RWPE1 (cell line): ENCODE results near the gene TPCN2.
"Not testable (repeated sequence)": the region's sequence is repeated elsewhere in the genome, so short reads cannot be mapped to it uniquely, and the experiment has no call there.

Experiments used
- CTCF ChIA-PET: fragments of 350-600 bp; sonication (Branson Sonifier 250); formaldehyde crosslinking; extraction: SDS; loops from one replicate; lab custom pipeline; 2021; lab: Yijun Ruan, JAX
- POLR2A ChIA-PET: fragments of 400-600 bp; formaldehyde crosslinking; extraction: SDS; loops from one replicate; lab custom pipeline; 2020; ENCODE audit warnings: antibody characterized with exemption; ENCODE audit not compliant: low non-redundant PET; lab: Yijun Ruan, JAX
- DNase-seq: peaks from one replicate; pipeline ENCODE4 v3.0.0; 2012; ENCODE audit warnings: low spot score
- H3K27ac ChIP-seq: fragments of 450-650 bp; 2 replicates; pipeline ENCODE4 v1.5.1; 2017
- TF ChIP-seq, protein P1 (sequence below): fragments of 450-650 bp; conservative IDR thresholded peaks from 2 replicates; pipeline ENCODE4 v1.5.1; 2017; ENCODE audit warnings: low read depth, mild to moderate bottlenecking

The TPCN2 gene

DNA sequence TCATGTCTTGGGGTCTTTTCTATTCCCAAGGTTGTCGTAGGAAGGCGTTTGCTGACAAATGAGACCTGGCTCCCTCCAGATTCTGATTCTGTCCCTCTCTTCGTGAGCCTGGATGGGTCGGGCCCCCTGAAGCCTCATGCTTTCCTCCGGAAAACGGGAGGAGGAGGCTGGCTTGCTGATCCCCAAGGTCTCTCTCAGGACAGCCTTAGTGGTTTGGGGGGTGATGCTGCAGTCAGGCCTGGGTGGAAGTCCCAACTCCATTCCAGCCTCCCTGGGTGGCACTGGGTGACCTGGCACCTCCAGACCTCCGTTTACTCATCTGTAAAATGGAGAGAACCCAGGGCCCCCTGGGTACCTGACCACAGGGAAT, 83.6 kb downstream of the TPCN2 start:
- CTCF ChIA-PET, result interaction anchor here (0.5 to 1.6 kb wide), 21 partner anchors 8 to 523 kb away, joined by 3 to 9 read pairs (median 4); no protein-coding TSS in a partner anchor
- TF ChIP-seq, protein P1, sequence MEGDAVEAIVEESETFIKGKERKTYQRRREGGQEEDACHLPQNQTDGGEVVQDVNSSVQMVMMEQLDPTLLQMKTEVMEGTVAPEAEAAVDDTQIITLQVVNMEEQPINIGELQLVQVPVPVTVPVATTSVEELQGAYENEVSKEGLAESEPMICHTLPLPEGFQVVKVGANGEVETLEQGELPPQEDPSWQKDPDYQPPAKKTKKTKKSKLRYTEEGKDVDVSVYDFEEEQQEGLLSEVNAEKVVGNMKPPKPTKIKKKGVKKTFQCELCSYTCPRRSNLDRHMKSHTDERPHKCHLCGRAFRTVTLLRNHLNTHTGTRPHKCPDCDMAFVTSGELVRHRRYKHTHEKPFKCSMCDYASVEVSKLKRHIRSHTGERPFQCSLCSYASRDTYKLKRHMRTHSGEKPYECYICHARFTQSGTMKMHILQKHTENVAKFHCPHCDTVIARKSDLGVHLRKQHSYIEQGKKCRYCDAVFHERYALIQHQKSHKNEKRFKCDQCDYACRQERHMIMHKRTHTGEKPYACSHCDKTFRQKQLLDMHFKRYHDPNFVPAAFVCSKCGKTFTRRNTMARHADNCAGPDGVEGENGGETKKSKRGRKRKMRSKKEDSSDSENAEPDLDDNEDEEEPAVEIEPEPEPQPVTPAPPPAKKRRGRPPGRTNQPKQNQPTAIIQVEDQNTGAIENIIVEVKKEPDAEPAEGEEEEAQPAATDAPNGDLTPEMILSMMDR, result no peak
- POLR2A ChIA-PET, result interaction anchor here (0.5 kb wide), 1 partner anchor 234 kb away, joined by 3 read pairs; no protein-coding TSS in a partner anchor
- H3K27ac ChIP-seq, result peak overlapping the region; percentile 31; the same call in 1 of the 2 replicates
- DNase-seq, result no peak

- no peak overlapping the region for H3K27ac ChIP-seq
- TF ChIP-seq, protein P1, result no peak
- CTCF ChIA-PET, result interaction anchor here (0.6 kb wide), 1 partner anchor 240 kb away, joined by 3 read pairs; no protein-coding TSS in a partner anchor
- POLR2A ChIA-PET, result no interaction called here
- DNase-seq, result no peak
Observed at GRCh38 chr11:69133251-69133650, 84.5 kb downstream of the TPCN2 start.

DNA sequence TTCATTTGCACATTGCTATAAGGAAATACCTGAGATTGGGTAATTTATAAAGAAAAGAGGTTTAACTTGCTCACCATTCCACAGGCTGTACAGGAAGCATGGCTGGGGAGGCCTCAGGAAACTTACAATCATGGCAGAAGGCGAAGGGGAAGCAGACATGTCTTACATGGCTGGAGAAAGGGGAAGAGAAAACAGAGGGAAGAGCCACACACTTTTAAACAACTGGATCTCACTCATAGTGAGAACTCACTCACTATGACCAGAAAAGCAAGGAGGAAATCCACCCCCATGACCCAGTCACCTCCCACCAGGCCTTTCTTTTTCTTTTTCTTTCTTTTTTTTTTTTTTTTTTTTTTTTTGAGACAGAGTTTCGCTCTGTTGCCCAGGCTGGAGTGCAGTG, 85.5 kb downstream of the TPCN2 start:
- H3K27ac ChIP-seq, POLR2A ChIA-PET, DNase-seq, CTCF ChIA-PET: not testable (repeated sequence)

DNA sequence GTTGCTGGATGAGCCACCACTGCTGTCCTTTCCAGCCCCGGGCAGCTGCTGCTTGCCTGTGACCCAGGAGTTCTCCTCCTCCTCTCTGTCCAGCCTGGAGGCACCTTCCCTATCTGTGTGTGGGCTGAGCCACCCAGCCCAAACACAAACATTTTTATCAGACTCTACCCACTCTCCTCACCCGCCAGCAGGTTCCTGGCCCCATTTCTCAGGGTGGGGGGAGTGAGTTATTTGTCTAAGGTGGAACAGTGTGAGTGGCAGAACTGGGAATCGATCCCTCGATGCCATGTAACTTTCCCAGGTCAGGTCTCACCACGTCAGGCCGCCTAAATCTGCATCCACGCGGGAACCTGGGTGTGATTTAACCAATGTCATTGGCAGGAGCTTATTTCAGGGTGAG, 86.2 kb downstream of the TPCN2 start:
- CTCF ChIA-PET, result no interaction called here
- no peak for DNase-seq
- POLR2A ChIA-PET, result no interaction called here
- no peak overlapping the region for H3K27ac ChIP-seq
- TF ChIP-seq, protein P1, result no peak

DNA sequence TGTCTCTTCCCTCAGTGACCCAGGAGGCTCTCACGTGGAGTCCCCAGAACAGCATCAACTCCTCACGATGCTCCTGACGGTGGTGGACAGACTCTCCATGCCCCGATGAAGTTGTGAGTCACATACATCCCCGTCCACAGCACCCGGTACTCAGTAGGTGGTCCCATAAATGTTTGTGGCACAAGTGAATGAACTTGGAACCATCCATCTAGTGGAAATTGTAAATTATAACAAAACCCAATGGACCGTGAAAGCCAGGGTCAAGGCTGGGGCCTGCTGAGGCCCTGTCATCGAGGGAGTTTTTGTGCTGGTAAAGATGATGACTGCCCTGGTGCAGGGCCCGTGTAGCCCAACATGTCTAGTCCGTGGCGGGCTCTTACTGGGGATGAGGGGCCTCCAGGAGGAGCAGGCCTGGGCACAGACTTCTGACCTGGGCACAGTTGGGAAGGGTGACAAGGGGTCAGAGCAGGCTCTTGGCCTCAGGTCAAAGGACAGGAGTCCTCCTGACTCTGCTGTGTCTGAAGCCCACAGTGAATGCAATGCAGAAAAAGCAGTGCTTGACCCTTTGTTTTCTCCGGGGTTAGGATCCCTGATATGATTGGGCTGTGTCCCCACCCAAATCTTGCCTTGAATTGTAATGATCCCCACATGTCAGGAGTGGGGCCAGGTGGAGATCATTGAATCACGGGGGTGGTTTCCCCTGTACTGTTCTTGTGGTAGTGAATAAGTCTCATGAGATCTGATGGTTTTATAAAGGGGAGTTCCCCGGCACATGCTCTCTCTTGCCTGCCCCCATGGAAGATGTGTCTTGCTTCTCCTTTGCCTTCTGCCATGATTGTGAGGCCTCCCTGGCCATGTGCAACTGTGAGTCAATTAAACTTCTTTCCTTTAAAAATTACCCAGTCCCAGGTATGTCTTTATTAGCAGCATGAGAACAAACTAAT, 87.0 kb downstream of the TPCN2 start:
- no peak overlapping the region for H3K27ac ChIP-seq
- DNase-seq, result no peak
- ChIA-PET CTCF (no interaction called here), POLR2A (no interaction called here)
- TF ChIP-seq, protein P1, result no peak

- CTCF ChIA-PET, result no interaction called here
Observed at GRCh38 chr11:69136471-69136870, 87.7 kb downstream of the TPCN2 start.

More at GRCh38 chr11:69136471-69136870, 87.7 kb downstream of the TPCN2 start:
- H3K27ac ChIP-seq, result no peak overlapping the region
- DNase-seq, result no peak
- TF ChIP-seq, protein P1, result no peak
- POLR2A ChIA-PET, result no interaction called here
